OCI-LY1 (cell line): ENCODE data around the gene DKK1.

ENCODE experiments used
- EZH2 ChIP-seq: fragments of 200-600 bp; sonication (generic), shearing (Covaris generic); IDR thresholded peaks from 2 replicates; pipeline ENCODE4 v1.8.0; 2017; ENCODE audit warnings: borderline replicate concordance, mixed run types, mild to moderate bottlenecking, antibody characterized with exemption, low read length, moderate library complexity, mixed read lengths
- TF ChIP-seq, protein P1 (sequence below): fragments of 200-600 bp; sonication (generic), shearing (Covaris generic); IDR thresholded peaks from 2 replicates; pipeline ENCODE4 v1.5.1; 2017; ENCODE audit warnings: mild to moderate bottlenecking, antibody characterized with exemption, low read length, moderate library complexity, mixed read lengths

DNA sequence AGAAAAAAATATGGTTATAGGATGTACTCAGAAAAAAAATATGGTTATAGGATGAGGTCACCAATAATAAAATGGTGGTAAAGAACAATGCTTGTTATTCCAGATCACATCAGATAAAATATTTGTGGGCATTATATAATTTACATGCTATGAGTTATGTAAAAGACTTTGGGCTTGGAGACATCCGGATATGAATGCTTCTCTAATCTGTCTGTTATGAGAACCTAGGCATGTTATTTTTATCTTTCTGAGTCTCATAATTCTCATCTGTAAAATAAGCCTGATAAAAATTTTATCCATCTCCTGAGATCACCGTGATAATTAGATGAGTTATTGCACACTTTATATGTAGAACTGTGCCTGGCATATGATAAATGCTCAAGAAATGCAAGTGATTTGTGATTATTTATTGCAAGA lies 37.8 kb downstream of the DKK1 start:
- TF ChIP-seq, protein P1, sequence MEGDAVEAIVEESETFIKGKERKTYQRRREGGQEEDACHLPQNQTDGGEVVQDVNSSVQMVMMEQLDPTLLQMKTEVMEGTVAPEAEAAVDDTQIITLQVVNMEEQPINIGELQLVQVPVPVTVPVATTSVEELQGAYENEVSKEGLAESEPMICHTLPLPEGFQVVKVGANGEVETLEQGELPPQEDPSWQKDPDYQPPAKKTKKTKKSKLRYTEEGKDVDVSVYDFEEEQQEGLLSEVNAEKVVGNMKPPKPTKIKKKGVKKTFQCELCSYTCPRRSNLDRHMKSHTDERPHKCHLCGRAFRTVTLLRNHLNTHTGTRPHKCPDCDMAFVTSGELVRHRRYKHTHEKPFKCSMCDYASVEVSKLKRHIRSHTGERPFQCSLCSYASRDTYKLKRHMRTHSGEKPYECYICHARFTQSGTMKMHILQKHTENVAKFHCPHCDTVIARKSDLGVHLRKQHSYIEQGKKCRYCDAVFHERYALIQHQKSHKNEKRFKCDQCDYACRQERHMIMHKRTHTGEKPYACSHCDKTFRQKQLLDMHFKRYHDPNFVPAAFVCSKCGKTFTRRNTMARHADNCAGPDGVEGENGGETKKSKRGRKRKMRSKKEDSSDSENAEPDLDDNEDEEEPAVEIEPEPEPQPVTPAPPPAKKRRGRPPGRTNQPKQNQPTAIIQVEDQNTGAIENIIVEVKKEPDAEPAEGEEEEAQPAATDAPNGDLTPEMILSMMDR: no peak
- no peak for TF ChIP-seq EZH2
